Forelimb muscle (tissue), 1 donor: Measurements from ENCODE around the gene RECQL5. TPM values are rescaled to one million over a fixed set of nuclear protein-coding genes. Genes with fewer than 3 reads are reported as not detected.
"Not testable (repeated sequence)": the region's sequence is repeated elsewhere in the genome, so short reads cannot be mapped to it uniquely, and the experiment has no call there.

Source experiments
- DNase-seq: peaks from one replicate; pipeline ENCODE4 v3.0.0-alpha.2; 2013; ENCODE audit warnings: low read depth
- polyA plus RNA-seq: library from polyadenylated mRNA; unstranded; fragments of 120-200 nt; gene quantifications from one replicate; pipeline ENCODE4 v1.2.1, GENCODE V29; 2013; ENCODE audit not compliant: insufficient read length

The RECQL5 gene
- polyA plus RNA-seq, 1 donor = 15.0 TPM

- no peak for DNase-seq
Measured at GRCh38 chr17:75592348-75593020, 74.5 kb downstream of the RECQL5 start.

- no peak for DNase-seq
Measured at GRCh38 chr17:75591722-75592302, 75.1 kb downstream of the RECQL5 start.

GRCh38 chr17:75590849-75591721 is 75.9 kb downstream of the RECQL5 start:
- DNase-seq = no peak

GRCh38 chr17:75590314-75590761 is 76.6 kb downstream of the RECQL5 start:
- DNase-seq = no peak

- DNase-seq = no peak
Measured at GRCh38 chr17:75589919-75590303, 77.0 kb downstream of the RECQL5 start.

- peak; percentile 48 for DNase-seq
Measured at GRCh38 chr17:75589012-75589918, 77.7 kb downstream of the RECQL5 start.

- no peak for DNase-seq
Measured at GRCh38 chr17:75588596-75589011, 78.3 kb downstream of the RECQL5 start.

GRCh38 chr17:75587675-75588595 is 79.0 kb downstream of the RECQL5 start, which contains the start of gene MYO15B:
Gene MYO15B, plus strand, starts transcription at chr17:75587800. Its CDS starts 258 bp downstream, at chr17:75588058.
- DNase-seq = no peak

GRCh38 chr17:75584849-75585175 is 82.1 kb downstream of the RECQL5 start:
- no peak for DNase-seq

GRCh38 chr17:75583197-75583596 is 83.8 kb downstream of the RECQL5 start:
- DNase-seq = not testable (repeated sequence)

GRCh38 chr17:75581121-75581725 is 85.7 kb downstream of the RECQL5 start:
- not testable (repeated sequence) for DNase-seq

Other genes with a start within 250 kb of the RECQL5 start
- gene TMEM94, start 210.5 kb downstream of the RECQL5 start, polyA plus RNA-seq = 54.0 TPM
- 20.1 TPM for gene CASKIN2, start 151.6 kb downstream of the RECQL5 start, polyA plus RNA-seq
- 19.4 TPM for gene TSEN54, start 150.6 kb downstream of the RECQL5 start, polyA plus RNA-seq
- gene LLGL2, start 141.5 kb downstream of the RECQL5 start, polyA plus RNA-seq = 6.4 TPM
- gene MYO15B, start 79.4 kb downstream of the RECQL5 start, polyA plus RNA-seq = 112 TPM
- gene SMIM5, start 33.7 kb downstream of the RECQL5 start, polyA plus RNA-seq = 9.2 TPM
- 72.4 TPM for gene SAP30BP, start 184 bp upstream of the RECQL5 start, polyA plus RNA-seq
- gene ITGB4, start 54.3 kb upstream of the RECQL5 start, polyA plus RNA-seq = 4.6 TPM
- 24.8 TPM for gene GALK1, start 98.0 kb upstream of the RECQL5 start, polyA plus RNA-seq
- gene UNK, start 117.7 kb upstream of the RECQL5 start, polyA plus RNA-seq = 21.9 TPM
- gene UNC13D, start 177.2 kb upstream of the RECQL5 start, polyA plus RNA-seq = 3.7 TPM
- 51.9 TPM for gene WBP2, start 188.2 kb upstream of the RECQL5 start, polyA plus RNA-seq
- gene TRIM47, start 211.4 kb upstream of the RECQL5 start, polyA plus RNA-seq = 19.3 TPM
- gene TRIM65, start 229.8 kb upstream of the RECQL5 start, polyA plus RNA-seq = 16.4 TPM
- gene MRPL38, start 237.7 kb upstream of the RECQL5 start, polyA plus RNA-seq = 73.6 TPM